GM18909 (cell line): Measurements from ENCODE around the gene FOXL2.

Experiments
- ATAC-seq: cut with Tn5 transposase; IDR thresholded peaks from one replicate; pipeline ENCODE4 v1.9.1; 2021; ENCODE audit warnings: mild to moderate bottlenecking; ENCODE audit not compliant: unreplicated experiment, poor library complexity

FOXL2 gene

GRCh38 chr3:138946663-138947494, at the start of gene FOXL2, which contains the start of gene FOXL2NB:
Gene FOXL2 (minus strand): TSS chr3:138947137. CDS start chr3:138946722, 415 bp downstream.
Gene FOXL2NB (plus strand): TSS chr3:138947217. CDS start chr3:138947365, 148 bp downstream.
- no peak for ATAC-seq

DNA sequence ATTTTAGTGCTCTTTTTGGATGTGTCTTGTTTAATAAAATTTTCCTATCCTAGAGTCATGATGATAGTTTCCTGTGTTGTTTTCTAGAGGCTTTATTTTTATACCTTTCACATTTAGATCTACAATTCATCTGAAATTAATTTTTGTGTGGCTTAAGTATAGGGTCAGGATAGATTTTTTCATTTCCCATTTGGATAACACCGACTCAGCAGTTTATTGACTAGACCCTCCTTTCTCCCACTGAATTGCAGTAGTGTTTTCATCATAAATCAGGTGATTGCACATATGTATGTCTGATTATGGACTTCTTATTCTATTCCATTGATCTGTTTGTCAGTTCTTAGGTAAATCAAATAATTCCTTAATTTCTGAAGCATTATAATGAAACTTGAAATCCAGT, 48.8 kb upstream of the FOXL2 start:
- no peak for ATAC-seq

DNA sequence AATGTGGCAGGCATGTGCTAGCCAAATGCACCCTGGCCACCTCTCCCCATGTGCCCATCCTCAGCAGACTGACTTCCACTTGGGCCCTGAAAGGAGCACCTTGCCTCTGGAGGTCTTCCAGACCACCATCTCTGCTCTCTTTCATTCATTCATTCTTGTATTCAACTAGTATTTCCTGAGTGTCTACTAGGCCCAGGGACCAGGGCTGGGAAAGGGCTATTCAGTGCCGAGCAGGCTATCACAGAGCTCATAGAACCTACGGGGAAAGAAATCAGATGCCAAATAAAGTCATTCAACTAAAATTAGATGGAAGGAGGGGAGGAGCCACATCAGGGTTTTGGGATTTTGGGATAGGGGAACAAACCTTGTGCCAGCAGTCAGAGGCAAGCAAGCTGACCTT, 40.2 kb upstream of the FOXL2 start:
- ATAC-seq, result no peak

- no peak for ATAC-seq
Measured at GRCh38 chr3:138985932-138986331, 39.0 kb upstream of the FOXL2 start.

DNA sequence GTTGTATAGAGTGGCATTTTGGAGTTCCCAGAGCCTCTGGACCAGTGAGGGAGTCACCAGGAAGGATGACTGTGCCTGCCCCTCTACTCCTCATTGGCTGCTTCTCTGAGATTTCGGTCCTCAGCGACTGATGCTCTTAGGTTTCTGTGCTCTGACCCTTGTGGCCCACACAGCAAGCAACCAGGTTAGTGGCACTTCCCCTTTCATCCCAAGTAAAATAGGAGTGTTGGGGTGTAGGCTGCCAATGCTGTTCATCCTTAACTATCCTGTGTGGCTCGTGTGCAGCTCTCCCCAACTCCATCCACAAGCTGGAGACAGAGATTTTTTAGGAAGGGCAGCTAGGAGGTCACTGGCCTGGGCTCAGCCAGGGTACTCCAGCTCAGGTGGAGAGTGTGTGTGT, 37.9 kb upstream of the FOXL2 start:
- ATAC-seq, result no peak

DNA sequence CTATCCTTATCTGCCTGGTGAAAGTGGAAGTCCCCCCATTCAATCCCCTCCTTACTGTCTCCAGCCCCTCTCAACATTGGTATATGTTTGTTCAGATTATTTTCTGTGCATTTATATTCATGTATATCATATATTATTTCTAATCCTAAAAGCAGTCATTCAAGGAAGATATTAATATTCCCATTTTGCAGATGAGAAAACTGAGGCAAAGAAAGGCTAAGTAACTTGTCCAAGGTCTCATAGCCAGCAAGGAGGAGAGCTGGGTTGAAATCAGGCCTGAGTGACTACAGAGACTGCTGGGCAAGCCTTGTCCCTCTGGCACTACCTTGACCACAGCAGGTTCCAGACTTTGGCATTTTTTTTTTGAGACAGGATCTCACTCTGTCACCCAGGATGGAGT, 29.1 kb upstream of the FOXL2 start:
- ATAC-seq, result no peak

DNA sequence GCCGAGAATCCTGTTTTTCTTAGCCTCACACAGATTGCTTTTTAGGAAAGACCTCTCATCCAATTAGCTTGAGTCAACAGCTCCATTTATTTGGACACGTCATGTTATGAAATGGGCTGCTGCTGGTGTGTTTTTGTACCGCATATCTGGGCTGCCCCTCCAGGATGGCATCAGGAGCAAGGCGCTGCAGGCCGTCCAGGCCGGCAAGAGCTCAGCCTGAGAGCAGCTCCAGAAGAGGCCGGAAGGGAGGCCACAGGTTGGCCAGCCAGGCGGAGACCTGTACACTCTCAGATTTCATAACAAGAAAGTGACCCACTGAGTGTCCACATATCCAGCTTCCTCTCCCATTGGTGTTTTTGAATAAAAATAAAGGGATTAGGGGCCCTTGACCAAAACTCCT, 28.4 kb upstream of the FOXL2 start:
- no peak for ATAC-seq

DNA sequence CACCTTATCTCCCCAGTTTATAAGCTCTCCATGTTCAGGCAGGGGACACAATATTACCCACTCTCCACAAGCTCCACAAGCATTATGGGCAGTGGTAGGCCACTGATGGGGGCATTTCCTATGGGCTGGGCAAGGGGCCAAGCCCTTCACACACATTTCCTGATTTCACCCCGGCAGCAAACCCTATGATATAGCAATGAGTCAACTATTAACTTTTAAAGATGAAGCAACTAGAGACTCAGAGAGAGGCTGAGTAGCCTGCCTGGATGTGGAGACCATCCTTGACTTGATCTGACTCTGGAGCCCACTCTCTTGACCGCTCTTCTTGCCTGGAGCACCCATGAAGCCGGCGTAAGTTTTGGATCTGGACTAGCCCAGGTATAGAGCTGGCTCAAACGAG, 27.5 kb upstream of the FOXL2 start:
- no peak for ATAC-seq

- no peak for ATAC-seq
Measured at GRCh38 chr3:138972941-138973340, 26.0 kb upstream of the FOXL2 start.

- no peak for ATAC-seq
Measured at GRCh38 chr3:138971766-138972320, 24.9 kb upstream of the FOXL2 start.

GRCh38 chr3:138964923-138965322, 18.0 kb upstream of the FOXL2 start:
- no peak for ATAC-seq

GRCh38 chr3:138964264-138964663, 17.3 kb upstream of the FOXL2 start:
- ATAC-seq, result no peak

DNA sequence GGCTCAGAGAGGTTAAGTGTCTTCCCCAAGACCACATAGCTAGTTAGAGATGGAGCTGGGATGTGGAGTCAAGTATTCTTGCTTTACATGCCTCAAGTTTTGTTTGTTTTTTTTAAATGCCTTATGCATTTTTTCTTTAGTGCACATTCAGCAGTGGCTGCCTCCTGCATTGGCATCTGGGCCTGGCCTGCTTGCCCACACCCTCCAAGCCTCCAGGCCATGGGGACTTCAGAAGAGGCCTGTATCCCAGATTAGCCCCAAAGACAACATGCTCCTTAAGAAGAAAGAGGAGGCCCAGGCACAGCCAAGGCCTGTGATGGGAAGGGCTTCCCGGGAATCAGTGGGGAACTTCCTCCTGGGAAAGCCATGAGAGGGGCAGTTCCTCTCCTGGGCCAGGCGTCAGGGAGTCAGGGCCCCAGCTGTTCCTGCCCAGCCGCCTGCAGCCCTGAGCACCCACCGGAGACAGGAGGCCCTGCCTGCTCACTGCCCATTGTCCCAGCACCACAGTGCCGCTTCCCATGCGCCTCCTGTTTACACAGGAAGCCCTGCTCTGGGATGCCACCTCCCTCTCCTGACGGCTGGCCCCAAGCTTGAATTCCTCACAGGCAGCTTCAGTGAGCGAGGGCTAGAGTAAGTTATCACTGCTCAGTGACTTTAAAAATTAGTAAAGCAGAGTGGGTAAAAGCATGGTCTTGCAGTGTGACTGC, 16.1 kb upstream of the FOXL2 start:
- ATAC-seq, result no peak

GRCh38 chr3:138960417-138960852, 13.5 kb upstream of the FOXL2 start:
- no peak for ATAC-seq

DNA sequence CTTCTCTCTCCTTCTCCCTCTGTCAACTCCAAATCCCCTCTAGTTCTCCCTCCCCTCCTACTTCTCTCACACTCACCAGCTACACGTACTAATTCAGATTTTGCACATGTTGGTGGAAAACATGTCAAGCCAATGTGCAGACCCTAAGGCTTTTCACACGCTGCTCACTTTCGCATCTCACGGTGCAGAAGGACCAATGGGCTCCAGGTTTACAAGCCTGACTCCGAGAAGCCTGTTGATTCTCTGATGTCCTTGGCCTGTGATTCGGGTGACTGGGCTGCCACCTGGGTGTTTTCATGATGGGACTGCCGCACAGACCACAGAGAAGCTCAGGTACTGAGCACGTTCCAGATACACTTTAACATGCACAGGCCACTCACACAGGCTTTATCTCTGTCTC, 3.8 kb upstream of the FOXL2 start:
- no peak for ATAC-seq

GRCh38 chr3:138950006-138950644, 3.2 kb upstream of the FOXL2 start:
- ATAC-seq, result no peak

DNA sequence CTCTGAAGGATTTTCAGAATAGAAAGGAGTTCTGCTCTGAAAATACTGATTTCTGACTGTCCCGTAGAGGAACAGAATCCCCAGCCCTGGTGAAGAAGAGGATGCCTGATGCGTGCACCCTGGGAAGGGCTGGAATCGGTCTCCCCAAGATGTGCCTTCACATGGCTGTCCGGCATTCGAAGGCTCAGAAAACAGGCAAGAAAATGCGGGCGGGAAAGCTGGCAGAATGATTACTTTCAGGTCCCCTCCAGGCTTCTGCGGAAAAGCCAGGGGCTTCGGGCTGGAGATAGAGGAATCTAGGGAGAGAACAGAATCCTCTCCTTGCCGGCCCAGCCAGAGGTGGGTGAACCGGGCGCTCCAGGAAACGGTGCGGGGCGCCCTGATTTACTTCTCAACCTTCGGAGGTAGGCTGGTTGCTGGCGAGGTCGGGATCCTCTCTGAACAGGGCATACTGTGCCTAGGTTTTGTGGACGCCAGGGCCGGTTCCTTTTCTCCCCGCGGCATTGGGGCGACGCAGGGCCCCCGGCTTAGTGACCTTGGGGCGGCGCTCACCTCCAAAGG, 2.6 kb upstream of the FOXL2 start:
- no peak for ATAC-seq

DNA sequence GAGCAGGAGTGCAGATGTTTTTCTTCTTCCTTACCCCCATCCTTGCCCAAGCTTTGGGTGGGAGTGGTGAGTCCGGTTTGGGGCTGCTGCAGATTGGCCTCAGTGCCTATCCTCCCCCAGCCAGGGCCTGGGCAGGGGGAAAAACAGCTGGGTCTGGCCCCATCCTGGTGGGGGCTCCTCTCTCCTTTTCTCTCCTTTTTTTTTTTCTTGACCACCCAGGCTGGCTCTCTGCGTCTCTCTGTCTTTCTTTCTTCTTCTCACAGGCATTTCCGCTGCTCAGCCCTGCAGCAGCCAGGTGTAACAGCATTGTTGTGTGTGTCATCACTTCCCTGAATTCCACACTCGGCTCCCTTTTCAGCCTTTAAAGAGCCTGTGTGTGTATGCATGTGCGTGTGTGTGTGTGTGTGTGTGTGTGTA, 2.1 kb upstream of the FOXL2 start:
- no peak for ATAC-seq

DNA sequence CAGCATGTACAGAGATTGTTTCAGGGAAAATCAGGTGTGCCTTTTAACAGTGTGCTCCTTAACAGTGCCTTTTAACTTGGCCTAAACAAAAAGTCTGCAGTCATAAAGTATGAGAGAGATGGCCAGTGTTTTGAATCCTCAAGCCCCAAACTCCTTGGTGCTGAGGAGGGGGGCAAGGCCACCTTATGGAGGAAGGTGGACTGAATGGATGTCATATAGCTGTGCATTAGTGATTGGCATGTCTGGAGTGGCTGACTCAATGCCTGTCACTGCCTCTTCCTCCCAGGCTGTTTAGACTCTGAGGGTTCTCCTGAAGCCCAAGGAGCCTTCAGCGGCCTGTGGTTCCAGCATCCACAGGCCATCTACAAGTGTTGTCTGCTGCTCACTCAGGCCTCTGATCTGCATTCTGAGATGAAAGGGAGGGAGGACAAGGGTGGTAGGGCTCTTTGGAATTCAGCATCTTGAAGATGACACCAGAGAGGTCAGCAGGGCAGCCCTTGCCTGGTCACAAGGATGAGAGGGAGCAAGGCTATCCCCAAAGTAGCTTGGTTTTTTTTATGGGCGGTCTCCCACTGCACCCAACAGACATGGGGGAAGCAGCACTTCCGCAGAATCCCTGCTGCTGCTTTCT, 1.5 kb upstream of the FOXL2 start:
- no peak for ATAC-seq

- no peak for ATAC-seq
Measured at GRCh38 chr3:138947495-138948121, 671 bp upstream of the FOXL2 start.
